ENCODE results near the gene REC8. TPM values are rescaled to one million over a fixed set of nuclear protein-coding genes. Genes with fewer than 3 reads are reported as not detected.

REC8 gene
- total RNA-seq, 2 experiments from 2014 or later = 52.9 to 92.8 TPM

GRCh38 chr14:24132976-24133375 is 38.9 kb upstream of the REC8 start:
- ATAC-seq (no peak), DNase-seq (no peak)
- Mint-ChIP-seq H3K27ac (no peak overlapping the region), H3K4me3 (no peak overlapping the region), H3K36me3 (peaks cover 16% of the 10 kb centered on the region), H3K4me1 (peaks cover 35% of the 10 kb centered on the region), H3K9me3 (ENCODE audit: low read depth) (no peaks in the 10 kb centered on the region), H3K27me3 (no peaks in the 10 kb centered on the region)
- CTCF ChIA-PET = interaction anchor here (0.7 to 1.8 kb wide), 7 partner anchors 8 to 75 kb away, joined by 3 to 5 read pairs (median 3); partner anchors contain the start of gene IRF9

- no peak overlapping the region for H3K27ac Mint-ChIP-seq
- H3K4me1 Mint-ChIP-seq = peaks cover 43% of the 10 kb centered on the region
- no peak for DNase-seq
- no peak overlapping the region for H3K4me3 Mint-ChIP-seq
- peaks cover 23% of the 10 kb centered on the region for H3K36me3 Mint-ChIP-seq
- ATAC-seq = no peak
- H3K27me3 Mint-ChIP-seq = no peaks in the 10 kb centered on the region
- no peaks in the 10 kb centered on the region for H3K9me3 Mint-ChIP-seq (ENCODE audit: low read depth)
- CTCF ChIA-PET = interaction anchor here (0.7 to 6.8 kb wide), 8 partner anchors 9 to 75 kb away, joined by 3 to 52 read pairs (median 4); partner anchors contain the start of genes DCAF11, IRF9 and NRL
Measured at GRCh38 chr14:24133735-24134134, 38.1 kb upstream of the REC8 start.

- H3K27ac Mint-ChIP-seq = peak overlapping the region; percentile 85
- no peaks in the 10 kb centered on the region for H3K27me3 Mint-ChIP-seq
- peaks cover 54% of the 10 kb centered on the region for H3K4me1 Mint-ChIP-seq
- H3K4me3 Mint-ChIP-seq = peak overlapping the region; percentile 91
- DNase-seq = no peak
- peaks cover 39% of the 10 kb centered on the region for H3K36me3 Mint-ChIP-seq
- ATAC-seq = peak; percentile 1
- H3K9me3 Mint-ChIP-seq (ENCODE audit: low read depth) = no peaks in the 10 kb centered on the region
- CTCF ChIA-PET = interaction anchor here (0.8 to 7.3 kb wide), 11 partner anchors 8 to 198 kb away, joined by 3 to 69 read pairs (median 4); partner anchors contain the start of genes DCAF11, IRF9, MDP1 and NRL
Measured at GRCh38 chr14:24135584-24135833, 36.4 kb upstream of the REC8 start.

GRCh38 chr14:24135834-24136683 is 35.8 kb upstream of the REC8 start, which contains the start of gene PSME1:
PSME1 (plus strand) TSS chr14:24136194; CDS start chr14:24136263, 69 bp downstream.
- ATAC-seq (peak; percentile 94), DNase-seq (peak; percentile 96)
- H3K36me3 Mint-ChIP-seq = peaks cover 44% of the 10 kb centered on the region
- H3K27ac Mint-ChIP-seq = peak within 1 kb of the TSS; percentile 85
- H3K27me3 Mint-ChIP-seq = no peaks in the 10 kb centered on the region
- H3K9me3 Mint-ChIP-seq (ENCODE audit: low read depth) = no peaks in the 10 kb centered on the region
- H3K4me3 Mint-ChIP-seq = peak within 1 kb of the TSS; percentile 91
- CTCF ChIA-PET = interaction anchor here (0.8 to 7.3 kb wide), 13 partner anchors 9 to 198 kb away, joined by 3 to 69 read pairs (median 4); partner anchors contain the start of genes DCAF11, IRF9, MDP1 and NRL
- H3K4me1 Mint-ChIP-seq = peaks cover 51% of the 10 kb centered on the region

GRCh38 chr14:24136684-24137528 is 35.0 kb upstream of the REC8 start:
- no peak for DNase-seq
- no peak for ATAC-seq
- peaks cover 52% of the 10 kb centered on the region for H3K4me1 Mint-ChIP-seq
- CTCF ChIA-PET = interaction anchor here (0.7 to 7.3 kb wide), 8 partner anchors 10 to 137 kb away, joined by 3 to 69 read pairs (median 10); partner anchors contain the start of genes DCAF11, IRF9, NRL and PSME2
- H3K27me3 Mint-ChIP-seq = no peaks in the 10 kb centered on the region
- H3K27ac Mint-ChIP-seq = peak overlapping the region; percentile 85
- H3K9me3 Mint-ChIP-seq (ENCODE audit: low read depth) = no peaks in the 10 kb centered on the region
- H3K36me3 Mint-ChIP-seq = peaks cover 46% of the 10 kb centered on the region
- H3K4me3 Mint-ChIP-seq = peak overlapping the region; percentile 91

GRCh38 chr14:24137529-24138395 is 34.1 kb upstream of the REC8 start:
- CTCF ChIA-PET = interaction anchor here (0.7 to 7.3 kb wide), 9 partner anchors 9 to 196 kb away, joined by 3 to 69 read pairs (median 3); partner anchors contain the start of genes DCAF11, IRF9, NRL and PSME2
- no peak for DNase-seq
- no peak for ATAC-seq
- peaks cover 50% of the 10 kb centered on the region for H3K4me1 Mint-ChIP-seq
- peaks cover 49% of the 10 kb centered on the region for H3K36me3 Mint-ChIP-seq
- H3K4me3 Mint-ChIP-seq = peak overlapping the region; percentile 91
- H3K27me3 Mint-ChIP-seq = no peaks in the 10 kb centered on the region
- H3K27ac Mint-ChIP-seq = peak overlapping the region; percentile 74
- H3K9me3 Mint-ChIP-seq (ENCODE audit: low read depth) = no peaks in the 10 kb centered on the region

- Mint-ChIP-seq H3K27me3 (no peaks in the 10 kb centered on the region), H3K36me3 (peaks cover 57% of the 10 kb centered on the region), H3K9me3 (ENCODE audit: low read depth) (no peaks in the 10 kb centered on the region), H3K4me3 (peak overlapping the region; percentile 98), H3K27ac (peak overlapping the region; percentile 24), H3K4me1 (peaks cover 56% of the 10 kb centered on the region)
- CTCF ChIA-PET = interaction anchor here (0.9 to 7.3 kb wide), 5 partner anchors 8 to 195 kb away, joined by 3 to 69 read pairs (median 33); partner anchors contain the start of genes DCAF11, IRF9, NRL and PSME2
- ATAC-seq (no peak), DNase-seq (no peak)
Measured at GRCh38 chr14:24138396-24139271, 33.2 kb upstream of the REC8 start.

GRCh38 chr14:24139272-24139934 is 32.5 kb upstream of the REC8 start:
- no peaks in the 10 kb centered on the region for H3K9me3 Mint-ChIP-seq (ENCODE audit: low read depth)
- H3K27ac Mint-ChIP-seq = peak overlapping the region; percentile 29

GRCh38 chr14:24141097-24141880 is 30.6 kb upstream of the REC8 start, which contains the start of gene EMC9:
EMC9 (minus strand) TSS chr14:24141591; CDS start chr14:24141304, 287 bp downstream.
- CTCF ChIA-PET = interaction anchor here (0.6 to 7.3 kb wide), 16 partner anchors 9 to 188 kb away, joined by 3 to 69 read pairs (median 3); partner anchors contain the start of genes CIDEB, DHRS4, IRF9 and PCK2
- Mint-ChIP-seq H3K4me1 (peaks cover 74% of the 10 kb centered on the region), H3K36me3 (peaks cover 78% of the 10 kb centered on the region), H3K27ac (peak within 1 kb of the TSS; percentile 91), H3K4me3 (peak within 1 kb of the TSS; percentile 98), H3K27me3 (no peaks in the 10 kb centered on the region), H3K9me3 (ENCODE audit: low read depth) (no peaks in the 10 kb centered on the region)
- ATAC-seq (peak; percentile 91), DNase-seq (peak; percentile 100)

More at GRCh38 chr14:24139272-24139934, 32.5 kb upstream of the REC8 start:
- Mint-ChIP-seq H3K36me3 (peaks cover 63% of the 10 kb centered on the region), H3K4me3 (peak overlapping the region; percentile 98), H3K4me1 (peaks cover 64% of the 10 kb centered on the region), H3K27me3 (no peaks in the 10 kb centered on the region)
- ATAC-seq (no peak), DNase-seq (peak; percentile 61)
- CTCF ChIA-PET = interaction anchor here (1.6 to 7.3 kb wide), 3 partner anchors 22 to 44 kb away, joined by 3 to 69 read pairs (median 52); partner anchors contain the start of genes DCAF11, IRF9 and NRL

GRCh38 chr14:24143511-24143910 is 28.4 kb upstream of the REC8 start:
- CTCF ChIA-PET = interaction anchor here (2.4 kb wide), 1 partner anchor 18 kb away, joined by 10 read pairs; the partner anchor contains the start of gene IRF9
- Mint-ChIP-seq H3K27me3 (no peaks in the 10 kb centered on the region), H3K27ac (peak overlapping the region; percentile 45), H3K36me3 (peaks cover 69% of the 10 kb centered on the region), H3K4me1 (peaks cover 61% of the 10 kb centered on the region), H3K9me3 (ENCODE audit: low read depth) (no peaks in the 10 kb centered on the region), H3K4me3 (no peak overlapping the region)
- ATAC-seq = no peak
- no peak for DNase-seq
